Bronchial epithelial cell (primary cell): ENCODE data around the gene TPST2. TPM values are rescaled to one million over a fixed set of nuclear protein-coding genes. Genes with fewer than 3 reads are reported as not detected.

Experiments used
- DNase-seq: peaks from one replicate; pipeline ENCODE4 v3.0.0-alpha.2; 2010; ENCODE audit warnings: low read depth
- FAIRE-seq: peaks from 2 replicates; lab custom pipeline; 2011; peaks lifted over from hg19 to GRCh38; lab: Jason Lieb, UNC
- H3K27me3 ChIP-seq: 2 replicates; pipeline ENCODE4 v1.5.1; 2011; ENCODE audit warnings: low read length; ENCODE audit not compliant: control insufficient read depth, insufficient read depth
- H3K36me3 ChIP-seq: 2 replicates; pipeline ENCODE4 v1.5.1; 2011; ENCODE audit warnings: low read length; ENCODE audit not compliant: control insufficient read depth, insufficient read depth
- H3K4me3 ChIP-seq: 2 replicates; pipeline ENCODE4 v1.5.1; 2011; ENCODE audit warnings: mild to moderate bottlenecking, low read depth, low read length, control low read depth
- total RNA-seq: library from RNA; depleted of rRNA; stranded (reverse); fragments of >200 nt; gene quantifications from 2 replicates; pipeline ENCODE4 v1.2.1, GENCODE V29; 2014
- TF ChIP-seq, protein P1 (sequence below): IDR thresholded peaks from 2 replicates; pipeline ENCODE4 v1.5.1; 2011; ENCODE audit warnings: mild to moderate bottlenecking, moderate library complexity, low read length, control low read depth, inconsistent platforms; ENCODE audit not compliant: insufficient read depth, severe bottlenecking

TPST2 gene
- total RNA-seq, 1 donor from 2014 or later: 18.4 TPM

DNA sequence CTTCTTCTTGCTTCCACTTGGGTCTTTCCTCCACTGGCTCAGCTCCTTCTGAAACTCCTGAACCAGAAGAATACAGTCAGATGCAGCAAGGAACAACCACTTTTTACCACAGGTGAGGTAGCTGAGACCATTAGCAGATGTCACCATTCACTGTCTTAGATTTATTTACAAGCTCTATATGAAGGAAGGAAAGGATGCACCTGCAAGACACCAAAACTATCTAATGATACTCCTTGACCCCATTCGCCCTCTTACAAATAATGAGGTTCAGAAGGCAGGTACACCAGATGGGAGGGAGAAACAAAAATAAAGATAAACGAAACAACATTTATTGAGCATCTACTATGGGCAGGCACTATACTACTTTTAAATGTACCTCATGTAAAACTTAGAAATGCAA is 87.9 kb downstream of the TPST2 start:
- Histone ChIP-seq H3K36me3 (peaks cover 36% of the 10 kb centered on the region), H3K27me3 (no peaks in the 10 kb centered on the region), H3K4me3 (no peak overlapping the region)
- FAIRE-seq: no peak
- no peak for DNase-seq
- TF ChIP-seq, protein P1, sequence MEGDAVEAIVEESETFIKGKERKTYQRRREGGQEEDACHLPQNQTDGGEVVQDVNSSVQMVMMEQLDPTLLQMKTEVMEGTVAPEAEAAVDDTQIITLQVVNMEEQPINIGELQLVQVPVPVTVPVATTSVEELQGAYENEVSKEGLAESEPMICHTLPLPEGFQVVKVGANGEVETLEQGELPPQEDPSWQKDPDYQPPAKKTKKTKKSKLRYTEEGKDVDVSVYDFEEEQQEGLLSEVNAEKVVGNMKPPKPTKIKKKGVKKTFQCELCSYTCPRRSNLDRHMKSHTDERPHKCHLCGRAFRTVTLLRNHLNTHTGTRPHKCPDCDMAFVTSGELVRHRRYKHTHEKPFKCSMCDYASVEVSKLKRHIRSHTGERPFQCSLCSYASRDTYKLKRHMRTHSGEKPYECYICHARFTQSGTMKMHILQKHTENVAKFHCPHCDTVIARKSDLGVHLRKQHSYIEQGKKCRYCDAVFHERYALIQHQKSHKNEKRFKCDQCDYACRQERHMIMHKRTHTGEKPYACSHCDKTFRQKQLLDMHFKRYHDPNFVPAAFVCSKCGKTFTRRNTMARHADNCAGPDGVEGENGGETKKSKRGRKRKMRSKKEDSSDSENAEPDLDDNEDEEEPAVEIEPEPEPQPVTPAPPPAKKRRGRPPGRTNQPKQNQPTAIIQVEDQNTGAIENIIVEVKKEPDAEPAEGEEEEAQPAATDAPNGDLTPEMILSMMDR: no peak

DNA sequence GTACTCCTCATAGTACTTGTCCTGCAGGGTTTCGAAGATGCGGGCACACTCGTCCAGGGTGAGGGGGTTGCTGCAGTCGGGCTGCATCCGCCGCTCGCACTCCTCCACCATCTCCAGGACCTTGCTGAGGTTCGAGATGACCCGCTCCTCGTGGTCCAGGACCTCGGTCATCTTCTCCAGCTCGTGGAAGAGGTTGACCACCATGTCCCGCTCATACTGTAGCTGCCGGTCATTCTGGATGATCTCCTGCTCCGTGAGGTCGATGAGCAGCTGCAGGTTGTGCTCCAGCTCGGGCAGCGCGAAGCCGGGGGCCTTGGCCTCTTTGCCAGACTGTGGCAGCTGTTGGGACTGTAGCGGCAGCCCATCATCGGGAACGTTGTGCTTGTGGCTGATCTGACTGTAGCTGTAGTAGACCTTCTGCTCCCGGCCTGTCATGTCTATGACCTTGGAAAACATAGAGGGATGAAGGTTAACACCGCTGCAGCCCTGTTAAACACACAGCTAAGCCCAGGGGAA is 90.7 kb downstream of the TPST2 start:
- H3K36me3 ChIP-seq: peaks cover 33% of the 10 kb centered on the region

DNA sequence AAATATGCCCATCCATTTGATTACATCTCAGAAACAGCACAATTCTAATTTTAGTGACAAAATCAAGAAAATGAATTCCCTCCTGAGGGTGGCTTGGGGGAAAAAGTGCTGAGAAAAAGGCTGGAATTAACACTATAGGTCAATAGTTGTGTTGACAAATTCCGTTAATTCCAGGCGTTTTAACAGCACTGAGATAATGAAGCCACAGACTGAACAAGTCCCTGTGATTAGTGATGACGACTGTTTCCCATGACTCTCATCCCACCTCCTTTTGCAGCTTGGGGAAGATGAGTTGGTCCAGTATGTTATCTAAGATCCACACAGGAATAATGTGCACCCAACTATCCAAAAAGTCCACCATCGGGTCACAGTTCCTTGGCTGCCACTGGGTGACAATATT is 93.5 kb downstream of the TPST2 start:
- Histone ChIP-seq H3K27me3 (no peaks in the 10 kb centered on the region), H3K36me3 (peaks cover 29% of the 10 kb centered on the region), H3K4me3 (no peak overlapping the region)
- TF ChIP-seq, protein P1: no peak
- no peak for FAIRE-seq
- DNase-seq: no peak

More for the DNA sequence above, 90.7 kb downstream of the TPST2 start:
- TF ChIP-seq, protein P1: no peak
- H3K4me3 ChIP-seq: no peak overlapping the region
- H3K27me3 ChIP-seq: no peaks in the 10 kb centered on the region
- FAIRE-seq: no peak
- no peak for DNase-seq

DNA sequence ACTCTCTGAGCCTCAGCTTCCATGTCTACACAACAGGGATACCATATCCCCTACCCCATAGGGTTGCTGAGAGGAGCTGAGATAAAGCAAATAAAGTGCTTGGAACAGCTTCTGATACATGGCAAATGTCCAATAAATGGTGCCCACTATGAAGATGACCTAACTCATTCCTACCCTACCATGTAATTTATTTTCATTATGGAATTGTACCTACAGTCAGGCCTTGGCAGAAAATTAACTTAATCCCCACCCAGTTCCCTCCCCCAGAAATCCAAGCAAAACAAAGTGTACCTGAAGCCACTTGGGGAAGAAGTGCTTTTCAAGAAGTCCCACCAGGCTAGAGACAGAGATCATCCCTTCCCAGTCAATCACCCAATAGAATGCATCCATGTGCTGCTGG is 95.4 kb downstream of the TPST2 start:
- TF ChIP-seq, protein P1: no peak

DNA sequence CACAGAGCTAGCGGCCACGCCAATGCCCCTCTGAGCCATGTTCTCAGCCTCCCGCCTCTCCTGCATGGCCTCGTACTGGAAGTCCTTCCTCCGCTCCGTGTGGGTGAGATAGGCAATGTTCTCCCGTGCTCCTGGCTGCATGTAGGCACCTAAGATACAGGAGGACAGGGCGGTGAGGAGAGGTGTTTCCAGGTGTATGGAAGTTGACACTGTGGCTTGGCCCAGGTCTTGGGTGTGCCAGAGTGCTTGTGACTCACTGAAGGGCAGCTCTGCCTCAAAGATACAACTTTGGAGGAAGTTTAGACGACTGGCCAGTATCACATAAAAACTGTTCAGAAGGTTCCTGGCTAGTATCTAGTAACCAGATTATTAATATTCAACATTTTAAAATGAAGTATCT is 97.7 kb downstream of the TPST2 start:
- DNase-seq: peak; percentile 45
- FAIRE-seq: no peak
- Histone ChIP-seq H3K27me3 (no peaks in the 10 kb centered on the region), H3K36me3 (peaks cover 29% of the 10 kb centered on the region), H3K4me3 (no peak overlapping the region)
- TF ChIP-seq, protein P1: no peak

More for the DNA sequence above, 95.4 kb downstream of the TPST2 start:
- Histone ChIP-seq H3K27me3 (no peaks in the 10 kb centered on the region), H3K36me3 (peaks cover 29% of the 10 kb centered on the region), H3K4me3 (no peak overlapping the region)
- DNase-seq (no peak), FAIRE-seq (no peak)
